Endometrium (tissue), 2 donors: ENCODE data around the gene GPC1.

Experiments used
- FAIRE-seq: peaks from 2 replicates; lab custom pipeline; 2012; peaks lifted over from hg19 to GRCh38; lab: Jason Lieb, UNC
- donor health status: control.
- donor health status: control.

The GPC1 gene

GRCh38 chr2:240413813-240414429 lies 21.5 kb upstream of the GPC1 start:
- no peak for FAIRE-seq

GRCh38 chr2:240416821-240417220 lies 18.6 kb upstream of the GPC1 start:
- FAIRE-seq, result no peak

GRCh38 chr2:240418311-240418710 lies 17.2 kb upstream of the GPC1 start:
- FAIRE-seq, result no peak

GRCh38 chr2:240419271-240419670 lies 16.2 kb upstream of the GPC1 start:
- FAIRE-seq, result no peak

- no peak for FAIRE-seq
Measured at GRCh38 chr2:240419723-240420122, 15.7 kb upstream of the GPC1 start.

- no peak for FAIRE-seq
Measured at GRCh38 chr2:240420206-240421104, 15.0 kb upstream of the GPC1 start.

GRCh38 chr2:240421381-240421780 lies 14.1 kb upstream of the GPC1 start:
- FAIRE-seq, result no peak

- FAIRE-seq, result no peak
Measured at GRCh38 chr2:240422658-240423329, 12.7 kb upstream of the GPC1 start.

- FAIRE-seq, result no peak
Measured at GRCh38 chr2:240423788-240424191, 11.7 kb upstream of the GPC1 start.

- FAIRE-seq, result no peak
Measured at GRCh38 chr2:240424341-240425235, 10.9 kb upstream of the GPC1 start.

GRCh38 chr2:240425236-240425615 lies 10.2 kb upstream of the GPC1 start:
- FAIRE-seq, result no peak

- FAIRE-seq, result no peak
Measured at GRCh38 chr2:240425697-240426096, 9.8 kb upstream of the GPC1 start.

- no peak for FAIRE-seq
Measured at GRCh38 chr2:240426845-240427721, 8.4 kb upstream of the GPC1 start.

GRCh38 chr2:240427729-240428128 lies 7.7 kb upstream of the GPC1 start:
- FAIRE-seq, result no peak

GRCh38 chr2:240428245-240428644 lies 7.2 kb upstream of the GPC1 start:
- no peak for FAIRE-seq

GRCh38 chr2:240429341-240429871 lies 6.1 kb upstream of the GPC1 start:
- FAIRE-seq, result no peak

GRCh38 chr2:240429872-240430491 lies 5.5 kb upstream of the GPC1 start:
- FAIRE-seq, result no peak

- FAIRE-seq, result no peak
Measured at GRCh38 chr2:240430595-240430994, 4.9 kb upstream of the GPC1 start.

GRCh38 chr2:240431271-240431660 lies 4.2 kb upstream of the GPC1 start:
- FAIRE-seq, result no peak

GRCh38 chr2:240431661-240432424 lies 3.6 kb upstream of the GPC1 start:
- FAIRE-seq, result no peak
